Colonic mucosa (tissue), 4 donors: ENCODE results near the gene EMC6. TPM values are rescaled to one million over a fixed set of nuclear protein-coding genes. Genes with fewer than 3 reads are reported as not detected.

ENCODE experiments used
- DNase-seq: peaks from one replicate; pipeline ENCODE4 v3.0.0-alpha.2; 2020
- H3K27ac ChIP-seq: fragments of 200-600 bp; one replicate; pipeline ENCODE4 v1.8.0; 2021
- H3K27me3 ChIP-seq: fragments of 200-600 bp; one replicate; pipeline ENCODE4 v1.8.0; 2021
- H3K36me3 ChIP-seq: fragments of 200-600 bp; one replicate; pipeline ENCODE4 v1.8.0; 2021
- H3K4me1 ChIP-seq: fragments of 200-600 bp; one replicate; pipeline ENCODE4 v1.8.0; 2021; ENCODE audit warnings: mild to moderate bottlenecking
- H3K4me3 ChIP-seq: fragments of 200-600 bp; one replicate; pipeline ENCODE4 v1.8.0; 2021
- H3K9ac ChIP-seq, 2 donors: one replicate each; pipeline ENCODE4 v1.7.0; 2013; ENCODE audit warnings: control low read depth in 2 of 2, low read depth in 2 of 2, low read length in 2 of 2
- H3K9me3 ChIP-seq: fragments of 200-600 bp; one replicate; pipeline ENCODE4 v1.8.0; 2021
- intact Hi-C: fragments of 100-400 bp; cut with DNase I; formaldehyde crosslinking; loops from one replicate; pipeline ENCODE4 v1.14.1; 2022
- total RNA-seq, 2 donors: library from RNA; stranded (reverse); fragmentation: NEBNext Ultra II Directional in 1 of 2; extraction: Animal tissue kit (Norgen Biotek cat#: 25700) in 1 of 2; gene quantifications; one replicate each; pipeline ENCODE4 v1.2.1, GENCODE V29; 2021
- TF ChIP-seq, protein P1 (sequence below): fragments of 200-600 bp; IDR thresholded peaks from one replicate; pipeline ENCODE4 v1.8.0; 2022; ENCODE audit warnings: antibody characterized with exemption, mild to moderate bottlenecking
- donor health status: healthy.
- donor health status: DM: no; HTN: no; CAD: no.
- donor health status: DM: no; HTN: no; CAD: no.

Gene EMC6
- total RNA-seq, 2 donors from 2014 or later = 38.1 to 61.2 TPM

- TF ChIP-seq, protein P1, sequence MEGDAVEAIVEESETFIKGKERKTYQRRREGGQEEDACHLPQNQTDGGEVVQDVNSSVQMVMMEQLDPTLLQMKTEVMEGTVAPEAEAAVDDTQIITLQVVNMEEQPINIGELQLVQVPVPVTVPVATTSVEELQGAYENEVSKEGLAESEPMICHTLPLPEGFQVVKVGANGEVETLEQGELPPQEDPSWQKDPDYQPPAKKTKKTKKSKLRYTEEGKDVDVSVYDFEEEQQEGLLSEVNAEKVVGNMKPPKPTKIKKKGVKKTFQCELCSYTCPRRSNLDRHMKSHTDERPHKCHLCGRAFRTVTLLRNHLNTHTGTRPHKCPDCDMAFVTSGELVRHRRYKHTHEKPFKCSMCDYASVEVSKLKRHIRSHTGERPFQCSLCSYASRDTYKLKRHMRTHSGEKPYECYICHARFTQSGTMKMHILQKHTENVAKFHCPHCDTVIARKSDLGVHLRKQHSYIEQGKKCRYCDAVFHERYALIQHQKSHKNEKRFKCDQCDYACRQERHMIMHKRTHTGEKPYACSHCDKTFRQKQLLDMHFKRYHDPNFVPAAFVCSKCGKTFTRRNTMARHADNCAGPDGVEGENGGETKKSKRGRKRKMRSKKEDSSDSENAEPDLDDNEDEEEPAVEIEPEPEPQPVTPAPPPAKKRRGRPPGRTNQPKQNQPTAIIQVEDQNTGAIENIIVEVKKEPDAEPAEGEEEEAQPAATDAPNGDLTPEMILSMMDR = no peak
- no peaks in the 10 kb centered on the region for H3K4me1 ChIP-seq
- DNase-seq = no peak
- no peaks in the 10 kb centered on the region for H3K9me3 ChIP-seq
- H3K27me3 ChIP-seq = no peaks in the 10 kb centered on the region
- intact Hi-C loops = loop anchor here (10.0 kb wide), 1 partner anchor 105 kb away; no protein-coding TSS in a partner anchor
- H3K4me3 ChIP-seq = no peak overlapping the region
- H3K27ac ChIP-seq = no peak overlapping the region
- no peaks in the 10 kb centered on the region for H3K36me3 ChIP-seq
- no peak overlapping the region for H3K9ac ChIP-seq
Observed at GRCh38 chr17:3639981-3640596, 28.5 kb upstream of the EMC6 start.

GRCh38 chr17:3641014-3641413 lies 27.6 kb upstream of the EMC6 start:
- H3K9me3 ChIP-seq = no peaks in the 10 kb centered on the region
- no peaks in the 10 kb centered on the region for H3K36me3 ChIP-seq
- no peak for DNase-seq
- no peak overlapping the region for H3K27ac ChIP-seq
- H3K9ac ChIP-seq = no peak overlapping the region
- no peaks in the 10 kb centered on the region for H3K4me1 ChIP-seq
- intact Hi-C loops = loop anchor here (10.0 kb wide), 1 partner anchor 106 kb away; no protein-coding TSS in a partner anchor
- no peaks in the 10 kb centered on the region for H3K27me3 ChIP-seq
- H3K4me3 ChIP-seq = no peak overlapping the region
- TF ChIP-seq, protein P1 = no peak

DNA sequence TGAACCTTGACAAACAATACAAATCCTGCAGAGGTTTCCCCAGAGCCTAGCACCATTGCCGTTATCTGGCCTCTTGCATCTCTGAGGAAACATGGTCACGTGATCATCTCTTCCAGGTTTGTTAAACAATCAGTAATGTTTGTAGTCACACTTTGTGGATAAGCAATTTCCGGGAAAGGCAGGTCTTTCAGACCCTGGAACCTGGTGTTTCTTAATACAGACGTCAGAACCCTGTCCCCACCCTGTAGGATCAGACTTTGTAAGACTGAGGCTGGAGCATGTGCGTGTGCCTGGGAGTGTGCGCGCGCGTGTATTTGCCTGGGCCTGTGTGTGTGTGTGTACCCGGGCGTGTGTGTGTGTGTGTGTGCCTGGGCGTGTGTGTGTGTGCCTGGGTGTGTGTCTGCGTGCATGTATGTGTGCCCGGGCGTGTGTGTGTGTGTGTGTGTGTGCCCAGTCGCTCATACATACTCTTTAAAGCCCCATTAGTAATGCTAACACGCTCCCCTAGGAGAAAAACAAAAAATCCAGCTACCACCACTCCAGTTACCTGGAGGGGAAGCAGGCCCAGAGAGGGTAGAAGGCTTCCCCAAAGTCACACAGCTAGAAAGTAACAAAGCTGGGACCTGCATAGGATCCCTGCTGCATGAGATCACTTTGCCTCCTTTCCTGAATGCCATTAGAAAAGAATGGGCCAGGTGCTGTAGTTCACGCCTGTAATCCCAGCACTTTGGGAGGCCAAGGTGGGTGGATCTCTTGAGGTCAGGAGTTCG lies 26.7 kb upstream of the EMC6 start:
- no peak overlapping the region for H3K9ac ChIP-seq
- no peaks in the 10 kb centered on the region for H3K36me3 ChIP-seq
- intact Hi-C loops = loop anchor here (10.0 kb wide), 1 partner anchor 107 kb away; no protein-coding TSS in a partner anchor
- no peak for DNase-seq
- no peaks in the 10 kb centered on the region for H3K9me3 ChIP-seq
- no peaks in the 10 kb centered on the region for H3K27me3 ChIP-seq
- no peak overlapping the region for H3K4me3 ChIP-seq
- H3K27ac ChIP-seq = no peak overlapping the region
- TF ChIP-seq, protein P1 = no peak
- no peaks in the 10 kb centered on the region for H3K4me1 ChIP-seq

DNA sequence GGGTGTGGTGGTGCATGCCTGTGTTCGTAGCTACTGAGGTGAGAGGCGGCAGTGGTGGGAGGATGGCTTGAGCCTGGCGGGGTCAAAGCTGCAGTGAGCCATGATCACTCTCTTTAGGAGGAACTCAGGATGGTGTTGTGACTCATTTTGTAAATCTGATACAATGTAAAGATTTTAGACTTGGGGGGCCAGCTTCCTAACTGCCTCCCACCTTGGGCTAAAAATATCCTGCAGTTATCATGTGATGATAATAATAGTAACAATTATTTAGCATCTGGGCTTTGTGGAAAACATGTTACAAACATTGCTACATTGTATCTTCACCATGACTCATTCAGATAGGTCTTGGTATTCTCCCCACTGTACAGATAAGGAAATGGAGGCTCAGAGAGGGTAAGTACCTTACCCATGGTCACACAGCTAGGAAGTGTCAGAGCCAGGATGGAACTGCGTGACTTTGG lies 24.7 kb upstream of the EMC6 start:
- Histone ChIP-seq H3K36me3 (no peaks in the 10 kb centered on the region), H3K9me3 (no peaks in the 10 kb centered on the region)
- intact Hi-C loops = loop anchor here (10.0 kb wide), 1 partner anchor 109 kb away; no protein-coding TSS in a partner anchor

DNA sequence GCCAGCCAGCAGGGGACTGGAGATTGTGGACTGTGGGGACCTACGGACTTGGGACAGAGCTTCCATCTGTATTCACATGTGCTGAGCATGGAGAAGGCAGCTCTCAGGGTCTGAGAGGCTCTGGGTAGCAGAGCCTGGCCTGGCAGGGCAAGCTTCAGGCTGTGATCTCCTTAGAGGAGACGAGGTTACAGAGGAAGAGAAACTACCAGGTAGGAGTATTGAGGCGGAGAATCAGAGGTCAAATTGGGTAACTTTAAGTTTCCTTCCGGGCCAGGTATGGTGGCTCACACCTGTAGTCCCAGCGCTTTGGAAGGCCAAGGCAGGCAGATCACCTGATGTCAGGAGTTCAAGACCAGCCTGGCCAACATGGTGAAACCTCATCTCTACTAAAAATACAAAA lies 23.3 kb upstream of the EMC6 start:
- no peak overlapping the region for H3K4me3 ChIP-seq
- no peaks in the 10 kb centered on the region for H3K36me3 ChIP-seq
- TF ChIP-seq, protein P1 = no peak
- no peaks in the 10 kb centered on the region for H3K4me1 ChIP-seq
- H3K27ac ChIP-seq = no peak overlapping the region
- no peak for DNase-seq
- intact Hi-C loops = loop anchor here (5.0 to 10.0 kb wide), 2 partner anchors 111 to 598 kb away; no protein-coding TSS in a partner anchor
- no peaks in the 10 kb centered on the region for H3K9me3 ChIP-seq
- no peaks in the 10 kb centered on the region for H3K27me3 ChIP-seq
- H3K9ac ChIP-seq = no peak overlapping the region

More for the DNA sequence above, 24.7 kb upstream of the EMC6 start:
- Histone ChIP-seq H3K9ac (no peak overlapping the region), H3K27ac (no peak overlapping the region), H3K27me3 (no peaks in the 10 kb centered on the region), H3K4me3 (no peak overlapping the region), H3K4me1 (no peaks in the 10 kb centered on the region)
- no peak for DNase-seq
- TF ChIP-seq, protein P1 = no peak
